Astrocyte of the hippocampus (primary cell): Measurements from ENCODE around the gene CHAT.

ENCODE experiments used
- DNase-seq: peaks from one replicate; pipeline ENCODE4 v3.0.0; 2011; ENCODE audit warnings: low read depth, low spot score

The CHAT gene

GRCh38 chr10:49686651-49687050 is 72.8 kb downstream of the CHAT start:
- DNase-seq, result no peak

- no peak for DNase-seq
Observed at GRCh38 chr10:49688261-49688846, 74.5 kb downstream of the CHAT start.

- no peak for DNase-seq
Observed at GRCh38 chr10:49688920-49689319, 75.1 kb downstream of the CHAT start.

GRCh38 chr10:49689882-49690510 is 76.2 kb downstream of the CHAT start:
- DNase-seq, result no peak

- DNase-seq, result no peak
Observed at GRCh38 chr10:49690698-49691356, 77.0 kb downstream of the CHAT start.

GRCh38 chr10:49691588-49691987 is 77.8 kb downstream of the CHAT start:
- DNase-seq, result no peak

GRCh38 chr10:49694466-49694865 is 80.6 kb downstream of the CHAT start:
- no peak for DNase-seq

- DNase-seq, result no peak
Observed at GRCh38 chr10:49696311-49696710, 82.5 kb downstream of the CHAT start.

- no peak for DNase-seq
Observed at GRCh38 chr10:49698679-49699078, 84.8 kb downstream of the CHAT start.

GRCh38 chr10:49700211-49700610 is 86.4 kb downstream of the CHAT start:
- no peak for DNase-seq

- DNase-seq, result no peak
Observed at GRCh38 chr10:49700997-49701396, 87.2 kb downstream of the CHAT start.

- DNase-seq, result no peak
Observed at GRCh38 chr10:49707585-49707984, 93.7 kb downstream of the CHAT start.

GRCh38 chr10:49709934-49710333 is 96.1 kb downstream of the CHAT start:
- DNase-seq, result no peak

GRCh38 chr10:49710966-49711365 is 97.1 kb downstream of the CHAT start:
- DNase-seq, result no peak

- no peak for DNase-seq
Observed at GRCh38 chr10:49711481-49711880, 97.6 kb downstream of the CHAT start.

GRCh38 chr10:49713266-49713665 is 99.4 kb downstream of the CHAT start:
- no peak for DNase-seq
